HEK293 (cell line): ENCODE measurements around the gene BHLHE41.
A peak's percentile ranks its signal among the peaks of the same experiment; 100 is the strongest.

Experiments used
- CTCF ChIP-seq: fragments of 450-650 bp; formaldehyde crosslinking; IDR thresholded peaks from 2 replicates; pipeline ENCODE4 v1.5.1; 2016; ENCODE audit warnings: missing biosample characterization, missing genetic modification characterization
- HOXC10 ChIP-seq: sonication (generic); formaldehyde crosslinking; IDR thresholded peaks from 2 replicates; pipeline ENCODE4 v1.8.1; 2023; ENCODE audit warnings: mild to moderate bottlenecking, missing genetic modification reagents
- KLF16 ChIP-seq: fragments of 450-650 bp; formaldehyde crosslinking; IDR thresholded peaks from 2 replicates; pipeline ENCODE4 v1.5.1; 2017; ENCODE audit warnings: missing biosample characterization, missing genetic modification characterization
- RBAK ChIP-seq: fragments of 450-650 bp; formaldehyde crosslinking; IDR thresholded peaks from 2 replicates; pipeline ENCODE4 v1.5.1; 2016; ENCODE audit warnings: missing biosample characterization, missing genetic modification characterization
- REPIN1 ChIP-seq: fragments of 450-650 bp; formaldehyde crosslinking; IDR thresholded peaks from 2 replicates; pipeline ENCODE4 v1.5.1; 2017; ENCODE audit warnings: missing biosample characterization, missing genetic modification characterization, low read depth
- SETDB1 ChIP-seq: IDR thresholded peaks from one replicate; pipeline ENCODE4 v1.6.1; 2017; ENCODE audit warnings: mild to moderate bottlenecking, low read length, moderate library complexity, mixed read lengths; ENCODE audit not compliant: insufficient read length
- SP2 ChIP-seq: fragments of 450-650 bp; formaldehyde crosslinking; IDR thresholded peaks from 2 replicates; pipeline ENCODE4 v1.5.1; 2016; ENCODE audit warnings: missing biosample characterization, missing genetic modification characterization
- ZBTB10 ChIP-seq: fragments of 450-650 bp; formaldehyde crosslinking; IDR thresholded peaks from 2 replicates; pipeline ENCODE4 v1.5.1; 2016; ENCODE audit warnings: missing biosample characterization, missing genetic modification characterization
- ZBTB17 ChIP-seq: fragments of 450-650 bp; formaldehyde crosslinking; IDR thresholded peaks from 2 replicates; pipeline ENCODE4 v1.5.1; 2016; ENCODE audit warnings: missing biosample characterization, missing genetic modification characterization
- ZBTB6 ChIP-seq: fragments of 450-650 bp; formaldehyde crosslinking; IDR thresholded peaks from 2 replicates; pipeline ENCODE4 v1.5.1; 2017; ENCODE audit warnings: missing biosample characterization, missing genetic modification characterization
- ZFP69B ChIP-seq: fragments of 450-650 bp; formaldehyde crosslinking; IDR thresholded peaks from 2 replicates; pipeline ENCODE4 v1.5.1; 2016; ENCODE audit warnings: missing biosample characterization, missing genetic modification characterization
- ZNF10 ChIP-seq: fragments of 450-650 bp; formaldehyde crosslinking; IDR thresholded peaks from 2 replicates; pipeline ENCODE4 v1.5.1; 2017; ENCODE audit warnings: missing biosample characterization, missing genetic modification characterization
- ZNF114 ChIP-seq: fragments of 450-650 bp; formaldehyde crosslinking; IDR thresholded peaks from 2 replicates; pipeline ENCODE4 v1.5.0; 2017; ENCODE audit warnings: missing biosample characterization, missing genetic modification characterization
- ZNF202 ChIP-seq: fragments of 450-650 bp; formaldehyde crosslinking; IDR thresholded peaks from 2 replicates; pipeline ENCODE4 v1.5.1; 2016; ENCODE audit warnings: missing biosample characterization, missing genetic modification characterization, borderline replicate concordance
- ZNF266 ChIP-seq: fragments of 450-650 bp; formaldehyde crosslinking; IDR thresholded peaks from 2 replicates; pipeline ENCODE4 v1.5.1; 2016; ENCODE audit warnings: missing biosample characterization, missing genetic modification characterization, low read depth
- ZNF335 ChIP-seq: fragments of 450-650 bp; formaldehyde crosslinking; conservative IDR thresholded peaks from 2 replicates; pipeline ENCODE4 v1.5.1; 2016; ENCODE audit warnings: missing biosample characterization, missing genetic modification characterization
- ZNF341 ChIP-seq: fragments of 450-650 bp; formaldehyde crosslinking; IDR thresholded peaks from 2 replicates; pipeline ENCODE4; 2016; ENCODE audit warnings: low read depth, missing biosample characterization, missing genetic modification characterization
- ZNF366 ChIP-seq: fragments of 450-650 bp; formaldehyde crosslinking; conservative IDR thresholded peaks from 2 replicates; pipeline ENCODE4 v1.5.1; 2016; ENCODE audit warnings: missing biosample characterization, missing genetic modification characterization
- ZNF394 ChIP-seq: fragments of 450-650 bp; formaldehyde crosslinking; IDR thresholded peaks from 2 replicates; pipeline ENCODE4 v1.5.1; 2016; ENCODE audit warnings: missing biosample characterization, missing genetic modification characterization, mild to moderate bottlenecking, moderate library complexity, borderline replicate concordance
- ZNF501 ChIP-seq: fragments of 450-650 bp; formaldehyde crosslinking; IDR thresholded peaks from 2 replicates; pipeline ENCODE4 v1.5.1; 2016; ENCODE audit warnings: missing biosample characterization, missing genetic modification characterization
- ZNF529 ChIP-seq: fragments of 450-650 bp; formaldehyde crosslinking; IDR thresholded peaks from 2 replicates; pipeline ENCODE4 v1.5.1; 2017; ENCODE audit warnings: missing genetic modification characterization, missing biosample characterization; ENCODE audit not compliant: insufficient replicate concordance
- ZNF571 ChIP-seq: fragments of 450-650 bp; formaldehyde crosslinking; IDR thresholded peaks from 2 replicates; pipeline ENCODE4 v1.5.0; 2017; ENCODE audit warnings: missing biosample characterization, missing genetic modification characterization
- ZNF580 ChIP-seq: fragments of 450-650 bp; formaldehyde crosslinking; IDR thresholded peaks from 2 replicates; pipeline ENCODE4 v1.5.1; 2016; ENCODE audit warnings: missing biosample characterization, missing genetic modification characterization
- ZNF596 ChIP-seq: fragments of 450-650 bp; IDR thresholded peaks from 2 replicates; pipeline ENCODE4 v1.5.0; 2018; ENCODE audit warnings: missing biosample characterization, mild to moderate bottlenecking, missing genetic modification characterization, moderate library complexity
- ZNF776 ChIP-seq: fragments of 450-650 bp; formaldehyde crosslinking; IDR thresholded peaks from 2 replicates; pipeline ENCODE4 v1.5.0; 2017; ENCODE audit warnings: missing biosample characterization, missing genetic modification characterization, borderline replicate concordance
- ZNF777 ChIP-seq: fragments of 450-650 bp; formaldehyde crosslinking; IDR thresholded peaks from 2 replicates; pipeline ENCODE4 v1.5.1; 2017; ENCODE audit warnings: missing biosample characterization, missing genetic modification characterization, borderline replicate concordance
- ZSCAN16 ChIP-seq: fragments of 450-650 bp; formaldehyde crosslinking; IDR thresholded peaks from 2 replicates; pipeline ENCODE4 v1.5.1; 2016; ENCODE audit warnings: missing biosample characterization, missing genetic modification characterization
- TF ChIP-seq, protein P1 (sequence below): fragments of 450-650 bp; formaldehyde crosslinking; IDR thresholded peaks from 2 replicates; pipeline ENCODE4 v1.5.1; 2016; ENCODE audit warnings: missing biosample characterization, missing genetic modification characterization

BHLHE41 gene

GRCh38 chr12:26125400-26126339 is 833 bp upstream of the BHLHE41 start (continued):
- TF ChIP-seq ZSCAN16 (tag by site-specific recombination), result peak; percentile 92
- TF ChIP-seq ZNF777 (tag by site-specific recombination), result no peak
- no peak for TF ChIP-seq ZNF114
- TF ChIP-seq ZNF394 (tag by site-specific recombination), result peak; percentile 37; the same call in 1 of the 2 replicates
- no peak for TF ChIP-seq ZNF202 (tag by site-specific recombination)
- TF ChIP-seq ZBTB10 (tag by site-specific recombination), result peak; percentile 64; the same call in 1 of the 2 replicates
- TF ChIP-seq ZBTB17 (tag by site-specific recombination), result peak; percentile 68
- no peak for TF ChIP-seq ZNF10 (tag by site-specific recombination)
- TF ChIP-seq ZBTB6 (tag by site-specific recombination), result 0 out of 2 replicates have a peak, but pooled peaks have one; percentile 22
- no peak for TF ChIP-seq HOXC10 (CRISPR knock-in tag)
- peak; percentile 100 for TF ChIP-seq ZNF776 (tag by site-specific recombination)
- 0 out of 2 replicates have a peak, but pooled peaks have one; percentile 18 for TF ChIP-seq ZNF341 (tag by site-specific recombination)
- peak; percentile 84 for TF ChIP-seq ZNF335
- no peak for TF ChIP-seq ZNF266 (tag by site-specific recombination)
- peak; percentile 16; the same call in 1 of the 2 replicates for TF ChIP-seq ZNF366 (tag by site-specific recombination)
- TF ChIP-seq ZNF571 (tag by site-specific recombination), result no peak
- TF ChIP-seq ZNF529 (tag by site-specific recombination), result no peak
- TF ChIP-seq ZNF596 (tag by site-specific recombination), result no peak
- peak; percentile 81 for TF ChIP-seq ZNF501 (tag by site-specific recombination)
- TF ChIP-seq REPIN1 (tag by site-specific recombination), result no peak
- no peak for TF ChIP-seq CTCF
- TF ChIP-seq, protein P1, sequence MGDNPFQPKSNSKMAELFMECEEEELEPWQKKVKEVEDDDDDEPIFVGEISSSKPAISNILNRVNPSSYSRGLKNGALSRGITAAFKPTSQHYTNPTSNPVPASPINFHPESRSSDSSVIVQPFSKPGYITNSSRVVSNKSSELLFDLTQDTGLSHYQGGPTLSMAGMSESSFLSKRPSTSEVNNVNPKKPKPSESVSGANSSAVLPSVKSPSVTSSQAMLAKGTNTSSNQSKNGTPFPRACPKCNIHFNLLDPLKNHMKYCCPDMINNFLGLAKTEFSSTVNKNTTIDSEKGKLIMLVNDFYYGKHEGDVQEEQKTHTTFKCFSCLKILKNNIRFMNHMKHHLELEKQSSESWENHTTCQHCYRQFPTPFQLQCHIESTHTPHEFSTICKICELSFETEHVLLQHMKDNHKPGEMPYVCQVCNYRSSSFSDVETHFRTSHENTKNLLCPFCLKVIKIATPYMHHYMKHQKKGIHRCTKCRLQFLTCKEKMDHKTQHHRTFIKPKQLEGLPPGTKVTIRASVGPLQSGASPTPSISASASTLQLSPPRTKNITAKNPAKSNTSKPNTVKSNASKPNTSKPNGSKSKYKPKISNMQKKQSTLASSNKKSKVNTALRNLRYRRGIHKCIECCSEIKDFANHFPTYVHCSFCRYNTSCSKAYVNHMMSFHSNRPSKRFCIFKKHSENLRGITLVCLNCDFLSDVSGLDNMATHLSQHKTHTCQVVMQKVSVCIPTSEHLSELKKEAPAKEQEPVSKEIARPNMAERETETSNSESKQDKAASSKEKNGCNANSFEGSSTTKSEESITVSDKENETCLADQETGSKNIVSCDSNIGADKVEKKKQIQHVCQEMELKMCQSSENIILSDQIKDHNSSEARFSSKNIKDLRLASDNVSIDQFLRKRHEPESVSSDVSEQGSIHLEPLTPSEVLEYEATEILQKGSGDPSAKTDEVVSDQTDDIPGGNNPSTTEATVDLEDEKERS (tag by site-specific recombination), result 0 out of 2 replicates have a peak, but pooled peaks have one; percentile 7
- TF ChIP-seq SETDB1, result no peak
- TF ChIP-seq SP2 (tag by site-specific recombination), result peak; percentile 57; the same call in 1 of the 2 replicates
- TF ChIP-seq ZFP69B (tag by site-specific recombination), result 0 out of 2 replicates have a peak, but pooled peaks have one; percentile 52
- TF ChIP-seq ZNF580, result peak; percentile 15; the same call in 1 of the 2 replicates
- peak; percentile 59; the same call in 1 of the 2 replicates for TF ChIP-seq KLF16 (tag by site-specific recombination)
- TF ChIP-seq RBAK (tag by site-specific recombination), result no peak
